HG02884 (cell line): Measurements from ENCODE around the gene MUC6.
"Not testable (repeated sequence)": the region's sequence is repeated elsewhere in the genome, so short reads cannot be mapped to it uniquely, and the experiment has no call there.

Experiments used
- ATAC-seq: cut with Tn5 transposase; IDR thresholded peaks from one replicate; pipeline ENCODE4 v1.9.1; 2021; ENCODE audit warnings: mild to moderate bottlenecking, moderate library complexity; ENCODE audit not compliant: unreplicated experiment

Gene MUC6

GRCh38 chr11:991711-992307 is 44.7 kb downstream of the MUC6 start:
- no peak for ATAC-seq

DNA sequence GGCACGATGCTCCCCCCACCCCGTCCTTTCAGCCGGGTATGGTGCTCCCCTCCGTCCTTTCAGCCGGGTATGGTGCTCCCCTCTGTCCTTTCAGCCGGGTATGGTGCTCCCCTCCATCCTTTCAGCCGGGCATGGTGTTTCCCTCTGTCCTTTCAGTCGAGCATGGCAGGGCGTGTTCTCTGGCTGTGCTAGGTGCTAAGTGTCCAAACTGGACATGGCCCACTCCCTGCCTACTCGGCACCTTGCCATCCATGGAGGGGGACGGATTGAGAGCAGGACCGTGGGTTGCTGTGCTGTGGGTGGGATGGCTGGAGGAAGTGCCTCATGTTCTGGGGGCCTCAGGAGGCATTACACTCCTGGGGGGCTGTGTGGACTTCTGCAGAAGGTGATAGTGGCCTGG is 45.5 kb downstream of the MUC6 start:
- ATAC-seq = no peak

- no peak for ATAC-seq
These were observed 46.4 kb downstream of the MUC6 start for GRCh38 chr11:990101-990500.

- no peak for ATAC-seq
These were observed 48.8 kb downstream of the MUC6 start for GRCh38 chr11:987671-988070.

DNA sequence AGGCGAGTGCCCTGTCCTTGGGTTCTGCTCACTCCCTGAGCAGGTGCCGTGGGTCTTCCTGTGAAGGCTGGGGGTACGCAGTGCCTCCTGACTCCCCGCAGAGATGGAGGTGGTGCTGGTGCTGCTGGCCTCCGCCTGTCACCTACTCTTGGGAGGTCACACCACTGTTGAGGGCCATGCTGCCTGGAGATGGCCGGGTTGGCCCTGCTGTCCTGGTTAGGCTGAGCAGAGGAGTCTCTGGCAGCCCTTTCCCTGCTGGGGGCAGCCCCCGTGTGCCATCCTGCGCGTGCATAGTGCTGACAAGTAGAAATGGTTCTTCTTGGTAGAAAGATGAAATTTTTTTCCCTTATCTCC is 49.6 kb downstream of the MUC6 start:
- no peak for ATAC-seq

DNA sequence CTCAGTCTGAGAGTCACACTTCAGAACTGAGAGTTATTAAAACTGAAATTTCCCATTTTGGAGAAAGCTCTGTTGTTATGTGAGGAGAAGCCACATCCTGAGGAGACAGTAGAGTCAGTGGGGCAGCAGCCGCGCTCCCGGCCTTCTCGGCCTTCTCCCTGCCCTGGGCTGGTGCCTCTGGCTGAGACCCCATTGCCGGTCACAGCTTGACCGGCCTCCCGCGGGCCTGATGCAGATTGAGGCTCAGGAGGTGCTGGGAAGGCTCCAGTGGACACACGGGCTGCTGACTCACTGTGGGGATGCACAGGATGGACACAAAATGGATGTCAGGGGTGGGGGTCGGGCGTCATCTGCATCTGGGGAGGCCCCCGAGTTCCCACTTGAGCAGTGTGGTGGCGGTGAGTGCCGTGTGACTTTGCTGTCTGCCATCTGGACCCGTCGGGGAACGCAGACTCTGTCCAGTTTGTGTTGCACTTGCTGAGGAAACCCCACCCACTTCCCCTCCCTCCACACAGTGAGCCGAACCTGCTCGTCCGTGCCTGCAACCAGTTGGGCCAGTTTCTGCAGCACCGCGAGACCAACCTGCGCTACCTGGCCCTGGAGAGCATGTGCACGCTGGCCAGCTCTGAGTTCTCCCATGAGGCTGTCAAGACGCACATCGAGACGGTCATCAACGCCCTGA is 50.1 kb downstream of the MUC6 start:
- ATAC-seq = no peak

- ATAC-seq = no peak
These were observed 50.7 kb downstream of the MUC6 start for GRCh38 chr11:985848-986247.

GRCh38 chr11:985406-985805 is 51.1 kb downstream of the MUC6 start:
- ATAC-seq = no peak

DNA sequence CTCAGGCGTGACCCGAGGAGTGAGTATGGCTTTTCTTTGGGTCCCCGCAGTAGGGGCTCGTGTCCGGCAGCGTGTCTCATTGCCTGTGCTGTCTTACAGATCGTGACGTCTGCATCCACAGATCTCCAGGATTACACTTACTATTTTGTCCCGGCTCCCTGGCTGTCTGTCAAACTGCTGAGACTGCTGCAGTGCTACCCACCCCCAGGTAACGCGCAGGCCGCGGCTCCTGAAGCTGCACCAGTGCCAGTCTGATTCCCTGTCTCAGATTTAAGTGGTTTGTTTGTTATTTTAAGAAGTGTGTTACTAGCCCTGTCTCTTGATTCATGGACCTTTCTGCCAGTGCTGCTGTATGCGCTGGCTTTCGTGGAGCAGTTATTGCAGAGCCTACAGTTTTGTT is 52.0 kb downstream of the MUC6 start:
- no peak for ATAC-seq

- ATAC-seq = no peak
These were observed 54.8 kb downstream of the MUC6 start for GRCh38 chr11:981764-982163.

DNA sequence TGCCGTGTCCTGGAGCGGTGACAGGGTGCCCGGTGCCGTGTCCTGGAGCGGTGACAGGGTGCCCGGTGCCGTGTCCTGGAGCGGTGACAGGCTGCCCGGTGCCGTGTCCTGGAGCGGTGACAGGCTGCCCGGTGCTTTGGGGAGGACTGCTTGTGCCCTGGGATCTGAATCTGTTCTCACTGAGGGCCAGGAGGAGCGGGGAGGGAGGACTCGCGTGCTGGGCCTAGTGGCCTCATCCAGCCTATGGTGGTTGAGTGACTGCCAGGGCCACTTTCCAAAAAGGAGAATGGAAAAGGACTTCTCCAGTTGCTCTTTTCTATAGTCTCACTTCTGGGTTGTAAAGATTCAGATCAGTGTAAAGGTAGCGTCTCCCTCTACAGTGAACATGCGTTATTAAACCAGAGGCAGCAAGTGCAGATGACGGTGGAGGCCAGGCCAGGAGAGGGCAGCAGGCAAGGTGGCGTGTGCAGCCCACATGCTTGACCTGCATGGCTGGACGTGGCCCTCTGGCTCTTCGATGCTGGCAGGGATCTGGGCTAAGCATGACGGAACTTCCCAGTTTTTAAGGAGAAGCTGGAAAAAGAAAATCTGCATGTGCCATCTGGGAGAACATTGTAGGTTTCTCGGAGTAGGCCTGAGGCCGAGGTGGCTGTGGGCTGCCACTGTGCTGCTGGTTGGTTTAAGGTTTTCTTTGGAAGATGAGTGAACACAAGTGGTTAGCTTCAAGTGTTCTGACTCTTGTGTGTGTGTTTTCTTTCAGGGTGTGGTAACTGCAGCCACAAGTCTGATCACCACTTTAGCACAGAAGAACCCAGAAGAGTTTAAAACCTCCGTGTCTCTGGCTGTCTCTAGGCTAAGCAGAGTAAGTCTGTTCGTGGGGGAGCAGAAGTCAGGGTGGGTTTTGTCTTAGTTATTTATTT is 55.8 kb downstream of the MUC6 start:
- no peak for ATAC-seq

DNA sequence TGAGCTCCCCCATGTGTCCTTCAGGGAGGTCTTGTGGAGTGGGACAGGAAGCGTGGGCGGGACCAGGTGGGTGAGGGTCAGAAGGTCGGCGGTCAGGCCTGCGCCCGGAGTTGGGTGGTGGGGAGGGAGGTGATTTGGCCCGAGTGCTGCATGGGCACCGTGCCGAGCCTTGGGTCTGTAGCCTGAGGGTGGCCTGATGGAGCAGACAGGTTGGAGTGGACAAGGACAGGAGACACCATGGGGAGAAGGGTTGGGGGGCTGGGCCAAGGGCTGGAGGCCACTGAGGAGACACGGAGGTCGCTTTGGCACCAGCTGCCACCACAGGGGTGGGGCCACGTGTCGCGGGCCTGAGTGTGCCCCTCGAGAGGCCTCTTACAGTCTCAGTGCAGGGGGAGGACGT is 57.7 kb downstream of the MUC6 start:
- ATAC-seq = no peak

DNA sequence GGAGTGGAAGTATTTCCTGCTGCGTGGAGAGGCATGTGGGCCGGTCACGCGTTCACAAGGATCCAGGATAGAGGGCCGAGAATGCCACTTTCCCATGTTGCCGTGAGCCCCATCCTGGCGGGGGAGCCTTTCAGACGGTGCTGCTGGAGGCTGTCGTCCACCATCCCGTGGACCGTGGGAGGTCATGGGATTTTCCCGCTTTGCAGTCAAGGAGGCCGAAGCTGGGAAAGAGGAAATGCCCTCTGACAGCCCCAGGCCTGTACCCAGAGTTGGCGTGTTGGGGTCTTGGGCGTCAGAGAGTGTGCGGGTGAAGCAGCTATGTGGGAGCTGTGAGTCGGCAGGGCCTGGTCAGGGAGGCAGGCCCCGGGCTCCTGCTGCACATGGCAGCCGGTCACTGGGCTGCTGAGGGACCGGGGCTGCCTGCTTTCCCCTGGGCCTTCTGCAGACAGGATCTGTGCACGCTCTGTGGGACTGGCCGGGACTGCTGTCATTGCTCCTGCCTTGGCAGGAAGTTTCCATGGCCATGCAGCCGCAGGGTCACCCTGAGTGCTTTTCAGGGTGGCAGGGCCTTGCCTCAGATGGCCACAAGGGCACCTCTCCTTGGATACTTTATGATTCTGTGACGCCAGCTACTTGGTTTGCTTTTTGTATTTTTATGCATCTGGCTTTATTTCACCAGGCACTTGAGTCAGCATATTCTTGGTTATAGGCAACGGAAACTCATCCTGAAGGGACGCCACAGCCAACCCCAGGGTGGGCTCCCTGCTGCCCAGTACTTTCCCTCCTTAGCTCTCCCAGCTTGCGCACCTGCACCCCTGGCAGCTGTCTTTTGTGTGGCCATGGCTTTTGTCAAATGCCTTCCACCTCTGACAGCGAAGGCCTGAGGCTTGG is 58.4 kb downstream of the MUC6 start:
- ATAC-seq = no peak

DNA sequence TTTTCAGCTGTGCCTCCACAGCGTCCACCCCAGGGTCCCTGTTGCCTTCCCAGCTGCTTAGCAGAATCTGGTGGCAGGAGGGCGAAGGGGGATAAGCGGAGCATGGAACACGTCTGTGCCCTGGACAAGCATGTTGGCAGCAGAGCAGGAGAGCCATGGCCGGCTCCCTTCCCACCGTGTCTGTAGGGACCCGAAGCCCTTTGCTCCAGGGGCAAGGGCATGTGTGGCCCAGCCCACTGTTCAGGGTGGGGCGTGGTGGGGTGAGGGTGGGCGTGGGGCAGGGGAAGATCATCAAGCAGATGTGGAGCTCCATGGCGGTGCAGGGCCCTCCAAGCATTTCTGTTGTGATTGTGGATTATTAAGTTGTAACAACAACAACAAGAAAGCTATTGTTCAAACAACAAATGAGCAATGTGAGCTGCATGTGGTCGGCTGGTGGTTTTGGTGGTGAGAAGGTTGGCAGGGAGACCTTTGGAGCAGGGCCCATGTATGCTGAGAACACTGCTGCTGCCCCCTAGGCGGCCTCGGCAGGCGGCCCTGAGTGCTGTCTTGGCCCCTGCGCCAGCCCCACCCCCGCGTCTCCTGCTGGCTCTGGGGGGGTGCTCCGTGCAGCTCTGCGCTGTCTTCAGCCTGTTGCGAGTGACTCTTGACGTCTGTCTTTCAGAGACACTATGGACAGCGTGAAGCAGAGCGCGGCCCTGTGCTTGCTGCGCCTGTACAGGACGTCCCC is 59.9 kb downstream of the MUC6 start:
- ATAC-seq = no peak

GRCh38 chr11:975827-976226 is 60.7 kb downstream of the MUC6 start:
- no peak for ATAC-seq

GRCh38 chr11:975376-975775 is 61.1 kb downstream of the MUC6 start:
- ATAC-seq = not testable (repeated sequence)

DNA sequence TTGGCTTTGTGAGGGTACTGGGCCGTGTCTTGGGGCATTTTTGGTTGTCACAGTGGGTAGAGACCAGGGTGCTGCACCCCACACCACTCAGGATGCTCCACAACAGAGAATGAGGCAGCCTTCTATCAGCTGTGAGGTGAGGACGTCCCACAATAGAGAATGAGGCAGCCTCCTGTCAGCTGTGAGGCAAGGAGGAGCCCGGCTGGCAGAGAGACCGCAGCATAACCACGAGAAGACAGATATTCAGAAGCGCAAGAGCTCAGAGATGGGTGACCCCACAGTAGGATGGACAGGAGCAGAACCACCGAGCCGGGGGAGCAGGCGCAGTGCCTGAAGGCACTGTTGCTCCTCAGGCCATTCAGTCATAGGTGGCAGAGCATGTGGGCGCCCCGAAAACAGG is 63.3 kb downstream of the MUC6 start:
- no peak for ATAC-seq

DNA sequence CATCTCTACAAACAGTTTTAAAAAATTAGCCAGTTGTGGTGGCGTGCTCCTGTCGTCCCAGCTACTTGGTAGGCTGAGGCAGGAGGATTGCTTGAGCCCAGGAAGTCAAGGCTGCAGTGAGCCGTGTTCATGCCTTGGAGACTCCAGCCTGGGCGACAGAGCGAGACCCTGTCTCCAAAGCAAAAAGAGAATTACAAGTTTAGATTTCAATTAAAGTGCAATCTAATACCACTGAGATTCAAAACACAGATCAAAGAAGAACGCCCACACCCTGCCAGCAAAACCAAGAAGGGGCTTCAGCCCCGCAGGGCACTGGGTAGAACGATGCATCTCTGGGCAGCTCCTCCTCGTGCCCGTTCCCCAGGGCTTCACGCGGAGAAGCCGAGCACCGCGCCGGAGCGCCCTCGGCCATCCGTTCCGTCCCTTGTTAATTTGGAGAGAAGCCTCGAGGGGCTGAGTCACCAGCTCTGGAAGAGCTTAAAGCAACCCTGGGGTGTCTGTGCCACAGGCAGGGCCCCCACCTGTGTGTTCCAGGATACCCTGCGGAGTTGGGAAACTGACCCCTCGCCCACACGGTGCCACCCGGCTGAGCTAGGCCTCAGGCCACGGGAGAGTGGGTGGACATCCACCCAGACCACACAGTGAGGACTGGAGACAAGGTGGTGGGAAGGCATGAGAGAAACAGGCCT is 63.9 kb downstream of the MUC6 start:
- no peak for ATAC-seq

DNA sequence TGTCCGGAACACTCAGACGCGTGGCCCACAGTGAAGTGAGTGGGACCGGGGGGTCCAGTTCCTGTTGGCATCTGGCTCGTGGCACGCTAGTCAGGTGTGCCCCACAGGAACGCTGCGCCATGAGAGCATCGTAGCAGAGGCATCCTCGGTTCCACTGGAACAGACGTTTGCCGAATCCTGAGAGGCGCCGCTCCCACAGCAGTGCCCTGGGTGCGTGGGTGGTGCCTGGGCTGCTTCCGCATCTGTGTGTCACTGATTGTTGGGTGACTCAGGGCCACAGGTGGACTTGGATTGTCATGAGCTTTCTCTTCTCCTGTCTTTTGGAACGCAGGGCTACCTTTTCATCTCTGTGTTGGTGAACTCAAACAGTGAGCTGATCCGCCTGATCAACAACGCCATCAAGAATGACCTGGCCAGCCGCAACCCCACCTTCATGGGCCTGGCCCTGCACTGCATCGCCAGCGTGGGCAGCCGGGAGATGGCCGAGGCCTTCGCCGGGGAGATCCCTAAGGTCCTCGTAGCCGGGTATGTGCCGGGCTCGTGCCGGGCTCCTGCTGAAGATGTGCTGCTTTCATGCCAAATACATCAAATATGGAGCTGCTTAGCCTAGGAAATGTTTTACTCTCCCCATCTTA is 64.7 kb downstream of the MUC6 start:
- no peak for ATAC-seq
